ENCODE results near the gene EVPLL.
"Not testable (repeated sequence)": the region's sequence is repeated elsewhere in the genome, so short reads cannot be mapped to it uniquely, and the experiment has no call there.

Gene EVPLL

DNA sequence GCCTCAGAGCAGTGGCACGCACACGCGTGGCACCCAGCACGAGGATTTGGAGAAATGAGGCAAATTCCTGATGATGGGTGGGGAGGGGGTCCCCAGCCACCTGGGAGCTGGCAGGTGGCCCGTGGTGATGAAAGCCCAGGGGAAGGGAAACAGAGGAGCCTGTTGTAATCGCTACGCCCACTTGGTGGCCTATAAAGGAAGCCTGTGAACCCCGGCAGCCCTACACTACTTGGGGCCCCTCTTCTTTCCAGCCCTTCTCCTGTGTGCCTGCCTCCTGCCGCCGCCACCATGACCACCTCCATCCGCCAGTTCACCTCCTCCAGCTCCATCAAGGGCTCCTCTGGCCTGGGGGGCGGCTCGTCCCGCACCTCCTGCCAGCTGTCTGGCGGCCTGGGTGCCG is 49.1 kb downstream of the EVPLL start:
- DNase-seq, result not testable (repeated sequence)

DNA sequence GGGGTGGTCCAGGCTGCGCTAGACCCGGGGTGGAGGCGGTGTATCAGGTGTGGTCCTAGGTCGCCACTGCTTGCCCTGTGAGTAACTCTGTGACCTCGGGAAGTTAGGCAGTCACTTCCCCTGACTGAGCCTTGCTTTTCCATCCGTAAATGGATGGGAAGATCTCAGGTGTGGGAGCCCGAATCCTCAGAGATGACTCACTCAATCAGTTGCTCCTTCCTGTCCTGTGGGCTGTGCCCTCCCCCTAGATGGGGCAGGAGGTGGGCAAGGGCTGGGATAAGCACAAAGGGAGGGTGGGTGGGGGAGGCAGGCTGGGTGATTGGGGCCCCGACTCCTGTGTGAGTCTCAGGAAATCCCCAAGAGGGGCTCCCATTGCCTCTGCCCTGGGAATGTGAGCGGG is 54.6 kb downstream of the EVPLL start:
- DNase-seq, result not testable (repeated sequence)

Data from COR-L47 (cell line).